Kidney epithelial cell (primary cell): Measurements from ENCODE around the gene ZBTB46. TPM values are rescaled to one million over a fixed set of nuclear protein-coding genes. Genes with fewer than 3 reads are reported as not detected.

ENCODE experiments used
- DNase-seq: peaks from one replicate; pipeline ENCODE4 v3.0.0-alpha.2; 2010; ENCODE audit warnings: low read depth
- H3K27me3 ChIP-seq: 2 replicates; pipeline ENCODE4 v1.6.0; 2011; ENCODE audit warnings: low read length; ENCODE audit not compliant: control insufficient read depth, insufficient read depth
- H3K36me3 ChIP-seq: 2 replicates; pipeline ENCODE4 v1.5.1; 2011; ENCODE audit warnings: low read length; ENCODE audit not compliant: control insufficient read depth, insufficient read depth
- H3K4me3 ChIP-seq: 2 replicates; pipeline ENCODE4 v1.5.1; 2011; ENCODE audit warnings: low read depth, mild to moderate bottlenecking, control low read depth, low read length
- total RNA-seq: library from RNA; depleted of rRNA; stranded (reverse); fragments of >200 nt; gene quantifications from 2 replicates; pipeline ENCODE4 v1.2.3, GENCODE V29; 2015
- TF ChIP-seq, protein P1 (sequence below): IDR thresholded peaks from 2 replicates; pipeline ENCODE4 v1.5.1; 2011; ENCODE audit warnings: mild to moderate bottlenecking, moderate library complexity, low read length, control low read depth, inconsistent platforms; ENCODE audit not compliant: insufficient read depth, poor library complexity, severe bottlenecking

ZBTB46 gene
- total RNA-seq, 1 donor from 2014 or later: 7.8 TPM

DNA sequence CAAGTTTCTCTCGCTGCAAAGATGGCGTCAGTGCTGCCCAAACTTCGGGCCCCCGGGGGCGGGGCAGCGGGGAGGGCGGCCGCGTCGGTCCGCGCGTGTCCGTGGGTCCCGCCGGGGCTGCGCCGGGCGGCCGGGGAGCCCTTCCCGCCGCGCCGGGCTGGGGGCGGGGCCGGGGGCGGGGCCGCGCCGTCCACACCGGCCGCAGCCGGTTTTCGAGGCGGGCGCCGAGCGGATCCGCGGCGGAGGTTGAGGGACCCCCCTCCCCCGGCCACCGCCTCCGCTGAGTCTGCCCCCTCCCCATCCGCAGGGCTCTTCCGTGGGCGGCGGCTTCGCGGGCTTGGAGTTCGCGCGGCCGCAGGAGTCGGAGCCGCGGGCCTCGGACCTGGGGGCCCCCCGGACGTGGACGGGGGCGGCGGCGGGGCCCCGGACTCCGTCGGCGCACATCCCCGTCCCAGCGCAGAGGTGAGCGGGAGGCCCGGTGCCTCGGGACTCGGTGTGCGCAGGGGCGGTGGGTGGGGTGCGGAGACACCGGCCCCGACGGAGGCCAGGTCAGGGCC is 90.9 kb downstream of the ZBTB46 start:
- TF ChIP-seq, protein P1, sequence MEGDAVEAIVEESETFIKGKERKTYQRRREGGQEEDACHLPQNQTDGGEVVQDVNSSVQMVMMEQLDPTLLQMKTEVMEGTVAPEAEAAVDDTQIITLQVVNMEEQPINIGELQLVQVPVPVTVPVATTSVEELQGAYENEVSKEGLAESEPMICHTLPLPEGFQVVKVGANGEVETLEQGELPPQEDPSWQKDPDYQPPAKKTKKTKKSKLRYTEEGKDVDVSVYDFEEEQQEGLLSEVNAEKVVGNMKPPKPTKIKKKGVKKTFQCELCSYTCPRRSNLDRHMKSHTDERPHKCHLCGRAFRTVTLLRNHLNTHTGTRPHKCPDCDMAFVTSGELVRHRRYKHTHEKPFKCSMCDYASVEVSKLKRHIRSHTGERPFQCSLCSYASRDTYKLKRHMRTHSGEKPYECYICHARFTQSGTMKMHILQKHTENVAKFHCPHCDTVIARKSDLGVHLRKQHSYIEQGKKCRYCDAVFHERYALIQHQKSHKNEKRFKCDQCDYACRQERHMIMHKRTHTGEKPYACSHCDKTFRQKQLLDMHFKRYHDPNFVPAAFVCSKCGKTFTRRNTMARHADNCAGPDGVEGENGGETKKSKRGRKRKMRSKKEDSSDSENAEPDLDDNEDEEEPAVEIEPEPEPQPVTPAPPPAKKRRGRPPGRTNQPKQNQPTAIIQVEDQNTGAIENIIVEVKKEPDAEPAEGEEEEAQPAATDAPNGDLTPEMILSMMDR: no peak
- DNase-seq: no peak
- Histone ChIP-seq H3K36me3 (peaks cover 2% of the 10 kb centered on the region), H3K27me3 (no peaks in the 10 kb centered on the region), H3K4me3 (peak overlapping the region; percentile 57)

DNA sequence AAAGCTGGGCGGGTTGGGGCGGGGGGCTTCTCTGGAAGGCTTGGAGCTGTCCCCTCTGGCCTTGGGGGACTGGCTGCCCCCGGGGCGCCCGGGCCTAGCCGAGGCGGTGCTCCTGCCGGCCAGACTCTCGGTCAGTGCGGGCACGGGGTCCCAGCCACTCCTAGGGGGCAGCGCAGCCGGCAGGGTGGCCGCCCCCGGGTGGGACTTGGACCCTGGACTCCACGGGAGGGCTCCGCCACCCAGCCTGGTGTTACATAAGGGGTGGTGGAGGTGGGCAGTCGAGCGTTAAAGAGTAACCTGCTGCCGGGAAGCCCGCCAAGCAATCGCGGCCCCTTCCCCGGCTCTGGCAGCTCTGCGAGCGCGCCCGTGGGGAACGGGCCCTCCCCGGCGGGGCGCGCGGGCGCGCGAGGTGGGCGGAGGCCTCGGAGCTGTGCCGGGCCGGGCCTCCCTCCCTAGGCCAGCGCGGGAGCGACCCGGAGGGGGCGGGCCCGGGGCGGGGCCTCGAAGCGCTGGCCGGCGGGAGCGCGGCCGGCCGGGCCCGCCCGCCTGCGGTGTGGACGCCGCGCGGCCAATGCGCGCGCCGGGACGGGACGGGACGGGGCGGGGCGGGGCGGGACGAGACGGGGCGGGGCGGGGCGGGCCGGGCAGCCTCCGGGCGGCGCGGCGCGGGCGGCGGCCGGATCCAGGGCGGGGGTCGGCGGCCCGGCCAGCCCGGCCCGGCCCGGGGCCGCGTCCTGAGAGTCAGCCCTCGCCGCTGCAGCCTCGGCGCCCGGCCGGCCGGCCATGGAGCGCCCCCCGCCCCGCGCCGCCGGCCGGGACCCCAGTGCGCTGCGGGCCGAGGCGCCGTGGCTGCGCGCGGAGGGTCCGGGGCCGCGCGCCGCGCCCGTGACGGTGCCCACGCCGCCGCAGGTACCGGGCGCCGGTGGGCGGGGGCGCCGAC is 91.7 kb downstream of the ZBTB46 start, which contains the start of gene SLC2A4RG:
Gene SLC2A4RG, plus strand, starts transcription at position 647 of the 940 bp plus-strand sequence. Its CDS starts 137 bp downstream, at position 784.
- Histone ChIP-seq H3K4me3 (peak within 1 kb of the TSS; percentile 57), H3K27me3 (no peaks in the 10 kb centered on the region), H3K36me3 (peaks cover 3% of the 10 kb centered on the region)
- DNase-seq: no peak
- TF ChIP-seq, protein P1: no peak

DNA sequence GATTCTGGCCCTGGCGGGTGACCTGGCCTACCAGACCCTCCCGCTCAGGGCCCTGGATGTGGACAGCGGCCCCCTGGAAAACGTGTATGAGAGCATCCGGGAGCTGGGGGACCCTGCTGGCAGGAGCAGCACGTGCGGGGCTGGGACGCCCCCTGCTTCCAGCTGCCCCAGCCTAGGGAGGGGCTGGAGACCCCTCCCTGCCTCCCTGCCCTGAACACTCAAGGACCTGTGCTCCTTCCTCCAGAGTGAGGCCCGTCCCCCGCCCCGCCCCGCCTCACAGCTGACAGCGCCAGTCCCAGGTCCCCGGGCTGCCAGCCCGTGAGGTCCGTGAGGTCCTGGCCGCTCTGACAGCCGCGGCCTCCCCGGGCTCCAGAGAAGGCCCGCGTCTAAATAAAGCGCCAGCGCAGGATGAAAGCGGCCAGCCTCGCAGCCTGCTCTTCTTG is 92.4 kb downstream of the ZBTB46 start:
- TF ChIP-seq, protein P1: no peak
- Histone ChIP-seq H3K27me3 (no peaks in the 10 kb centered on the region), H3K4me3 (no peak overlapping the region), H3K36me3 (peaks cover 3% of the 10 kb centered on the region)
- DNase-seq: no peak

DNA sequence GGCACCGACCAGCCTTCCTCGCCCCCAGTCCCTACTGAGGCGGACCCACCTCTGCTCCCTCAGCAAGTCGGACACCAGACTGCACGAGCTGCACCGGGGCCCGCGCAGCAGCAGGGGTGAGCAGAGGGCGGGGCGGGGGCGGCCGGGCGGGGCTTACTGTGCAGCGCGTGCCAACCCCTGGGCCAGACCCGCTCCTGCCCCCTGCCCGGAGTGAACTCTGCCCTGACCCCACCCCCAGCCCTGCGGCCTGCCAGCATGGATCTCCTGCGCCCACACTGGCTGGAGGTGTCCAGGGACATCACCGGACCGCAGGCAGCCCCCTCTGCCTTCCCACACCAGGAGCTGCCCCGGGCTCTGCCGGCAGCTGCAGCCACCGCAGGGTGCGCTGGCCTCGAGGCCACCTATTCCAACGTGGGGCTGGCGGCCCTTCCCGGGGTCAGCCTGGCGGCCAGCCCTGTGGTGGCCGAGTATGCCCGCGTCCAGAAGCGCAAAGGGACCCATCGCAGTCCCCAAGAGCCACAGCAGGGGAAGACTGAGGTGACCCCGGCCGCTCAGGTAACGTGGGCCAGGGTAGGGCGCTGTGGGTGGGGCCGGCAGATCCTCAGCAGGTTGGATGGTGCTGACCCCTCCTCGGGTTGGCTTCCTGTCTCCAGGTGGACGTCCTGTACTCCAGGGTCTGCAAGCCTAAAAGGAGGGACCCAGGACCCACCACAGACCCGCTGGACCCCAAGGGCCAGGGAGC is 92.9 kb downstream of the ZBTB46 start:
- no peak overlapping the region for H3K4me3 ChIP-seq
- DNase-seq: no peak
- TF ChIP-seq, protein P1: no peak

DNA sequence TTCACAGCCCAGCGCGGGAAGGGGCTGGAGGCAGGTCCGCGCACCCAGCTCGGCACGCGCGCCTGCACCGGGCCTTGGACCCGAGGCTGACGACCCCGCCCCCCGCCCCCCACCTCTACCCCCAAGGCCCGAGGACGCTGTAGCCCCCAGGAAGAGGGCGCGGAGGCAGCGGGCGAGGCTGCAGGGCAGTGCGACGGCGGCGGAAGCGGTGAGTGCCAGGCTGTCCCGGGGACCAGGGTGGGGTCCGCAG is 93.4 kb downstream of the ZBTB46 start:
- DNase-seq: no peak
- Histone ChIP-seq H3K36me3 (peaks cover 1% of the 10 kb centered on the region), H3K4me3 (no peak overlapping the region)

More for the DNA sequence above, 92.9 kb downstream of the ZBTB46 start:
- Histone ChIP-seq H3K36me3 (peaks cover 1% of the 10 kb centered on the region), H3K27me3 (no peaks in the 10 kb centered on the region)

More for the DNA sequence above, 93.4 kb downstream of the ZBTB46 start:
- TF ChIP-seq, protein P1: no peak
- H3K27me3 ChIP-seq: no peaks in the 10 kb centered on the region
